ENCODE measurements around the gene AGRN. TPM values are rescaled to one million over a fixed set of nuclear protein-coding genes. Genes with fewer than 3 reads are reported as not detected.
A peak's percentile ranks its signal among the peaks of the same experiment; 100 is the strongest.

The AGRN gene
- polyA plus RNA-seq, 3 donors: 0.06 to 4.7 (median 0.43) TPM

DNA sequence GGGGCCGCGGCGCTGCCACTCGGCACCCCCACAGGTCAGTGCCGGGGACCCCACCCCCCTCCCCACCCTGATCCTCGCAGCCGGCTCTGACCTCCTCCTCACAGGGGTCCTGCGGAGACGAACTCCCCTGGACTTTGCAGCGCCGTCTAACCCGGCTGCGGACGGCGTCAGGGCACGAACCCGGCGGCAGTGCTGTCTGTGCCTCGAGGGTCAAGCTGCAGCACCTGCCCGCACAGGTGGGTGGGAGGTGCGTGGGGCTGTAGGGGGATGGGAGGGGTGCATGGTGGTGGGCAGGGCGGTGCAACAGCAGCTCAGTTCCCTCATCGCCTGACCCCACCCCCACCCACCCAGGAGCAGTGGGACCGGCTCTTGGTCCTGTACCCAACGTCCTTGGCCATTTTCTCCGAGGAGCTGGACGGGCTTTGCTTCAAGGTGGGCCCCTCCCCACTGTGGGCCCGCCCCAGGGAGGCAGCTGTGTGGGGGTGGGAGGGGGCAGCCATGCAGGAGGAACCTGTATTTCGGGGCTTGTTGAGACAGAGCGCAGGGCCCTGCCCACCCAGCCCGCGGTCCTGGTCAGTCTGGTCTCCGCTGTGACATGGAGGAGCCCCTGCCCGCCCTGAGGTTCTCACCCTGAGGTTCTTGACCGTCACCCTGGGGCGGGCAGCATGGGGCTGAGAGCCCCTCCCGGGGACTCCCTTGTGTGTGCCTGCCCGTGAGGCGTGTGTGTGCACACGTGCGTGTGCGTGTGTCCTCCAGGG, 48.8 kb upstream of the AGRN start:
- Histone ChIP-seq H3K79me2 (ENCODE audit: insufficient read depth, low read length) (no peaks in the 10 kb centered on the region), H2AFZ (ENCODE audit: insufficient read depth, low read depth, low read length, poor library complexity, severe bottlenecking) (no peak overlapping the region), H3K4me2 (replicated peaks; ENCODE audit: extremely low read depth, low read length, poor library complexity, severe bottlenecking) (no peak overlapping the region), H3K9ac (ENCODE audit: insufficient read depth, low read length, poor library complexity, severe bottlenecking) (no peak overlapping the region), H3K27ac (ENCODE audit: low read depth in 1 of 2, low read length in 2 of 2) (no peak overlapping the region), H3K36me3 (replicated peaks in 1 of 2; ENCODE audit: control insufficient read depth in 1 of 2, insufficient read depth in 2 of 2, low read length in 2 of 2) (no peaks in the 10 kb centered on the region), H4K20me1 (ENCODE audit: insufficient read depth, low read length) (no peaks in the 10 kb centered on the region), H3K27me3 (ENCODE audit: control insufficient read depth in 2 of 2, insufficient read depth in 2 of 2, low read length in 2 of 2) (peaks cover 3 to 47% of the 10 kb centered on the region in 2 donors), H3K4me1 (ENCODE audit: control insufficient read depth in 1 of 2, insufficient read depth in 2 of 2, low read length in 2 of 2) (peaks cover 14 to 18% of the 10 kb centered on the region in 2 donors), H3K9me3 (replicated peaks in 1 of 2; ENCODE audit: control insufficient read depth in 1 of 2, insufficient read depth in 1 of 2, low read length in 2 of 2) (peaks cover 0 to 8% of the 10 kb centered on the region in 2 donors), H3K4me3 (replicated peaks in 1 of 3; ENCODE audit: low read depth in 2 of 3, low read length in 3 of 3) (no peak overlapping the region)
- Mint-ChIP-seq H3K4me1 (peaks cover 6% of the 10 kb centered on the region), H3K27ac (no peak overlapping the region), H3K27me3 (ENCODE audit: low read depth in 3 of 3) (peaks cover 37 to 68% (median 50%) of the 10 kb centered on the region in 3 donors), H3K9me3 (peaks cover 0 to 3% (median 0%) of the 10 kb centered on the region in 7 donors), H3K36me3 (no peaks in the 10 kb centered on the region), H3K4me3 (peak overlapping the region in 1 of 2 donors; percentile 39)
- intact Hi-C loops (cut with micrococcal nuclease): no loop called here
- DNase-seq: no peak
- 54% methylated on average over 29 of the region's 42 CpGs for WGBS (ENCODE audit: insufficient coverage)
- TF ChIP-seq, protein P1, sequence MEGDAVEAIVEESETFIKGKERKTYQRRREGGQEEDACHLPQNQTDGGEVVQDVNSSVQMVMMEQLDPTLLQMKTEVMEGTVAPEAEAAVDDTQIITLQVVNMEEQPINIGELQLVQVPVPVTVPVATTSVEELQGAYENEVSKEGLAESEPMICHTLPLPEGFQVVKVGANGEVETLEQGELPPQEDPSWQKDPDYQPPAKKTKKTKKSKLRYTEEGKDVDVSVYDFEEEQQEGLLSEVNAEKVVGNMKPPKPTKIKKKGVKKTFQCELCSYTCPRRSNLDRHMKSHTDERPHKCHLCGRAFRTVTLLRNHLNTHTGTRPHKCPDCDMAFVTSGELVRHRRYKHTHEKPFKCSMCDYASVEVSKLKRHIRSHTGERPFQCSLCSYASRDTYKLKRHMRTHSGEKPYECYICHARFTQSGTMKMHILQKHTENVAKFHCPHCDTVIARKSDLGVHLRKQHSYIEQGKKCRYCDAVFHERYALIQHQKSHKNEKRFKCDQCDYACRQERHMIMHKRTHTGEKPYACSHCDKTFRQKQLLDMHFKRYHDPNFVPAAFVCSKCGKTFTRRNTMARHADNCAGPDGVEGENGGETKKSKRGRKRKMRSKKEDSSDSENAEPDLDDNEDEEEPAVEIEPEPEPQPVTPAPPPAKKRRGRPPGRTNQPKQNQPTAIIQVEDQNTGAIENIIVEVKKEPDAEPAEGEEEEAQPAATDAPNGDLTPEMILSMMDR (IDR thresholded peaks at IDR 0.05): no peak

DNA sequence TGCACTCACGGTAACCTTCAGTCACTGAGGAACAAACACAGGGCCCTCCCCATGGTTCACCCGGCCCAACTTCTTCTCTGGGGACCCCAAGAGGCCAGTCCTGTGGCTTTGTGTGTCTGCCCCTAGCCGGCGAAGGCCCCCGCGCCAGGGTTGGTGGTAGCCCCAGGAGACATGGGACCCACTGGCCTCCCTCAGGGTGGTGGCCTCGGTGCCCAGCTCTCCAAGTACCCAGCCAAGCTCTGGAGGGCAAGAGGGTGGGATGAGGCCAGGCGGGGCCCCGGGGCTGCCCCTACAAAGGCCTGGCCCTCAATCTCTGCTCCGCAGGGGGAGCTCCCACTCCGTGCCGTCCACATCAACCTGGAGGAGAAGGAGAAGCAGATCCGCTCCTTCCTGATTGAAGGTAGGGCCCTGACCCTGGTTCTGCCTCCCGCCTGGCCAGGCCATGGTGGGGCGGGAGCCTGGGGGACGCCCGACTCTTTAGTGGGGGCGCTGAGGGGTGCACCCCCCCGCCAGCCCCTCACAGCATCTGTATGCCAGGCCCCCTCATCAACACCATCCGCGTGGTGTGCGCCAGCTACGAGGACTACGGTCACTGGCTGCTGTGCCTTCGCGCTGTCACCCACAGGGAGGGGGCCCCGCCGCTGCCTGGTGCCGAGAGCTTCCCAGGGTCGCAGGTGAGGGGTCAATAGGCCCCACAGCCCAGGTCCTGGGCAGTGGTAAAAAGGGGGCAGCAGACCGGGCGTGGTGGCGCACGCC, 48.0 kb upstream of the AGRN start:
- no peak for DNase-seq
- TF ChIP-seq, protein P1 (IDR thresholded peaks at IDR 0.05): no peak
- no peak overlapping the region for H3K4me3 ChIP-seq (replicated peaks in 1 of 3; ENCODE audit: low read depth in 2 of 3, low read length in 3 of 3)
- H2AFZ ChIP-seq (ENCODE audit: insufficient read depth, low read depth, low read length, poor library complexity, severe bottlenecking): no peak overlapping the region
- WGBS (ENCODE audit: insufficient coverage): 85% methylated on average over 26 of the region's 34 CpGs
- H3K4me3 Mint-ChIP-seq: peak overlapping the region in 1 of 2 donors; percentile 39
- H3K4me2 ChIP-seq (replicated peaks; ENCODE audit: extremely low read depth, low read length, poor library complexity, severe bottlenecking): no peak overlapping the region
- H4K20me1 ChIP-seq (ENCODE audit: insufficient read depth, low read length): no peaks in the 10 kb centered on the region
- peaks cover 0 to 8% of the 10 kb centered on the region in 2 donors for H3K9me3 ChIP-seq (replicated peaks in 1 of 2; ENCODE audit: control insufficient read depth in 1 of 2, insufficient read depth in 1 of 2, low read length in 2 of 2)
- H3K36me3 Mint-ChIP-seq: no peaks in the 10 kb centered on the region
- peaks cover 6% of the 10 kb centered on the region for H3K4me1 Mint-ChIP-seq
- H3K36me3 ChIP-seq (replicated peaks in 1 of 2; ENCODE audit: control insufficient read depth in 1 of 2, insufficient read depth in 2 of 2, low read length in 2 of 2): no peaks in the 10 kb centered on the region
- H3K27me3 ChIP-seq (ENCODE audit: control insufficient read depth in 2 of 2, insufficient read depth in 2 of 2, low read length in 2 of 2): peaks cover 3 to 45% of the 10 kb centered on the region in 2 donors
- peaks cover 0 to 3% (median 0%) of the 10 kb centered on the region in 7 donors for H3K9me3 Mint-ChIP-seq
- H3K27ac ChIP-seq (ENCODE audit: low read depth in 1 of 2, low read length in 2 of 2): no peak overlapping the region
- peaks cover 37 to 70% (median 50%) of the 10 kb centered on the region in 3 donors for H3K27me3 Mint-ChIP-seq (ENCODE audit: low read depth in 3 of 3)
- intact Hi-C loops (cut with micrococcal nuclease): no loop called here
- no peak overlapping the region for H3K9ac ChIP-seq (ENCODE audit: insufficient read depth, low read length, poor library complexity, severe bottlenecking)
- peaks cover 10 to 14% of the 10 kb centered on the region in 2 donors for H3K4me1 ChIP-seq (ENCODE audit: control insufficient read depth in 1 of 2, insufficient read depth in 2 of 2, low read length in 2 of 2)
- H3K79me2 ChIP-seq (ENCODE audit: insufficient read depth, low read length): no peaks in the 10 kb centered on the region
- no peak overlapping the region for H3K27ac Mint-ChIP-seq

Data from CD14-positive monocyte (primary cell).